Left ventricle myocardium inferior (tissue), 1 donor: ENCODE measurements around the gene ATAD1. TPM values are rescaled to one million over a fixed set of nuclear protein-coding genes. Genes with fewer than 3 reads are reported as not detected.

Experiments used
- DNase-seq: peaks from one replicate; pipeline ENCODE4 v3.0.0-alpha.2; 2020
- H3K27ac ChIP-seq: fragments of 200-600 bp; replicated peaks from 2 replicates; pipeline ENCODE4 v1.8.0; 2021
- H3K27me3 ChIP-seq: fragments of 200-600 bp; 2 replicates; pipeline ENCODE4 v1.8.0; 2021; ENCODE audit warnings: low read depth
- H3K36me3 ChIP-seq: fragments of 200-600 bp; 2 replicates; pipeline ENCODE4 v1.8.0; 2021
- H3K4me1 ChIP-seq: fragments of 200-600 bp; 2 replicates; pipeline ENCODE4 v1.8.0; 2021
- H3K4me3 ChIP-seq: fragments of 200-600 bp; 2 replicates; pipeline ENCODE4 v1.8.0; 2021; ENCODE audit warnings: mild to moderate bottlenecking, moderate library complexity
- H3K9me3 ChIP-seq: fragments of 200-600 bp; replicated peaks from 2 replicates; pipeline ENCODE4 v1.8.0; 2021
- CTCF ChIP-seq: fragments of 200-600 bp; IDR thresholded peaks from 2 replicates; pipeline ENCODE4 v1.8.0; 2021; ENCODE audit warnings: antibody characterized with exemption, mild to moderate bottlenecking, borderline replicate concordance
- intact Hi-C: fragments of 100-400 bp; cut with micrococcal nuclease; formaldehyde crosslinking; loops from one replicate; pipeline ENCODE4 v1.11.0; 2022
- total RNA-seq: library from RNA; stranded (reverse); fragmentation: NEBNext Ultra II Directional; extraction: Animal tissue kit (Norgen Biotek cat#: 25700); gene quantifications from one replicate; pipeline ENCODE4 v1.2.1, GENCODE V29; 2021
- donor health status: DM: no; HTN: yes; CAD: no; lungs with severe emphysema.

ATAD1 gene
- total RNA-seq, 1 donor from 2014 or later: 93.2 TPM

GRCh38 chr10:87844837-87845623 lies 27.0 kb upstream of the ATAD1 start:
- intact Hi-C loops: no loop called here

GRCh38 chr10:87843714-87844113 lies 25.7 kb upstream of the ATAD1 start:
- H3K4me3 ChIP-seq: no peak overlapping the region
- no peak for DNase-seq
- H3K9me3 ChIP-seq: no peaks in the 10 kb centered on the region
- TF ChIP-seq CTCF: no peak
- H3K27me3 ChIP-seq: no peaks in the 10 kb centered on the region
- H3K4me1 ChIP-seq: no peaks in the 10 kb centered on the region
- no peak overlapping the region for H3K27ac ChIP-seq
- intact Hi-C loops: no loop called here
- no peaks in the 10 kb centered on the region for H3K36me3 ChIP-seq

More at GRCh38 chr10:87844837-87845623, 27.0 kb upstream of the ATAD1 start:
- no peaks in the 10 kb centered on the region for H3K36me3 ChIP-seq
- H3K9me3 ChIP-seq: no peaks in the 10 kb centered on the region
- H3K4me1 ChIP-seq: no peaks in the 10 kb centered on the region
- no peak for DNase-seq
- H3K27me3 ChIP-seq: no peaks in the 10 kb centered on the region
- no peak overlapping the region for H3K4me3 ChIP-seq
- TF ChIP-seq CTCF: no peak
- H3K27ac ChIP-seq: no peak overlapping the region

- Histone ChIP-seq H3K27ac (no peak overlapping the region), H3K4me1 (no peaks in the 10 kb centered on the region), H3K9me3 (no peaks in the 10 kb centered on the region), H3K4me3 (no peak overlapping the region), H3K27me3 (no peaks in the 10 kb centered on the region), H3K36me3 (no peaks in the 10 kb centered on the region)
- no peak for DNase-seq
- intact Hi-C loops: no loop called here
- no peak for TF ChIP-seq CTCF
Measured at GRCh38 chr10:87842776-87843497, 24.9 kb upstream of the ATAD1 start.

GRCh38 chr10:87842220-87842641 lies 24.2 kb upstream of the ATAD1 start:
- Histone ChIP-seq H3K4me1 (no peaks in the 10 kb centered on the region), H3K9me3 (no peaks in the 10 kb centered on the region), H3K27me3 (no peaks in the 10 kb centered on the region), H3K4me3 (no peak overlapping the region), H3K36me3 (no peaks in the 10 kb centered on the region), H3K27ac (no peak overlapping the region)
- no peak for TF ChIP-seq CTCF
- DNase-seq: no peak
- intact Hi-C loops: no loop called here

DNA sequence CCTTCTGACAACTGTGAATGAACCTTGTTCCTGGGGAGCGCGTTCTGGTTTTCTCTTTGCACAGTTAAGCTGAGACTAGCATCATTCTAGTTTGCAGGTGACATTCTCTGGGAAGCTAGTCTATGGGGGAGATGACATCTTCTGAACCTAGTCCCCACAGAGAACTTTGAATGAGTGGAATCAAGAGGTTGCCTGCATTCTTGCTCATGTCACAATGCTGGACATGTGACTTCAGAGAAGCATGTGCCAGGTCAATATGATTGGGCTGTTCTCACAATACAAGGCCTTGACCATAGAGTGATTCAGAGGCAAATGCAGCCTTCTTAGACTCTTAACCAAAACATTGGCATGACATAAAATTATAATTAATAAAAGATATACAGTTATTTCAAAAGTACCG lies 23.2 kb upstream of the ATAD1 start:
- no peak for TF ChIP-seq CTCF
- Histone ChIP-seq H3K4me1 (no peaks in the 10 kb centered on the region), H3K9me3 (no peaks in the 10 kb centered on the region), H3K27ac (no peak overlapping the region), H3K27me3 (no peaks in the 10 kb centered on the region), H3K36me3 (no peaks in the 10 kb centered on the region), H3K4me3 (no peak overlapping the region)
- intact Hi-C loops: no loop called here
- DNase-seq: no peak
